ENCODE results near the gene ASB5. TPM values are rescaled to one million over a fixed set of nuclear protein-coding genes. Genes with fewer than 3 reads are reported as not detected.
"Not testable (repeated sequence)": the region's sequence is repeated elsewhere in the genome, so short reads cannot be mapped to it uniquely, and the experiment has no call there.

The ASB5 gene
- total RNA-seq, 4 donors from 2014 or later = not detected

DNA sequence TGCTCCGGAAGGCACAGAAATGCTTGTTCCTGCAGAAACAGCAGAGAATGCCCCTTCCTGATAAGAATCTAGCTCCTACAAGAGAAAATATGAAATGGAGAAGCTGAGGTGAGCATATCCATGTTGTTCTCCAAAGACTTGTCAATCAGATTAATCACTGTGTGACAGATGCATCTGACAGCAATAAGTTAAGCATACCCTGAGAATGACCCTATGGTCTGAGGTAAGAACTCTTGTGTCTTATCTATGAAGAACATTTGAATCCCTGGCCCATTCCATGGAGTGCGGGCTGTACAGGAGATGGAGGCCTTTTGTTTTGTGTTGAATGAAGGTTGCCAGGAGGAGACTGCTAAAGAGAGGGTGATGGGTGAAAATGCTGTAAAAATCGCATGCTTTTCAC lies 21.5 kb upstream of the ASB5 start:
- Histone ChIP-seq H3K36me3 (no peaks in the 10 kb centered on the region), H3K27ac (no peak overlapping the region), H3K9me3 (no peaks in the 10 kb centered on the region), H3K4me3 (no peak overlapping the region), H3K27me3 (no peaks in the 10 kb centered on the region), H3K4me1 (no peaks in the 10 kb centered on the region)
- TF ChIP-seq EP300 (IDR thresholded peaks at IDR 0.05) = no peak
- TF ChIP-seq POLR2AphosphoS5 (IDR thresholded peaks at IDR 0.05) = no peak
- no peak for TF ChIP-seq POLR2A (IDR thresholded peaks at IDR 0.05)
- TF ChIP-seq CTCF (IDR thresholded peaks at IDR 0.05) = no peak
- no peak for DNase-seq (ENCODE audit: low spot score in 2 of 2)
- 86% methylated on average over 3 of the region's 3 CpGs for WGBS

GRCh38 chr4:176289561-176289960 lies 20.5 kb upstream of the ASB5 start:
- Histone ChIP-seq H3K9me3 (no peaks in the 10 kb centered on the region), H3K27me3 (no peaks in the 10 kb centered on the region), H3K27ac (no peak overlapping the region), H3K4me1 (no peaks in the 10 kb centered on the region), H3K4me3 (no peak overlapping the region), H3K36me3 (no peaks in the 10 kb centered on the region)
- no peak for DNase-seq (ENCODE audit: low spot score in 2 of 2)
- 95% methylated on average over 6 of the region's 6 CpGs for WGBS
- TF ChIP-seq POLR2AphosphoS5 (IDR thresholded peaks at IDR 0.05) = no peak
- no peak for TF ChIP-seq EP300 (IDR thresholded peaks at IDR 0.05)
- TF ChIP-seq CTCF (IDR thresholded peaks at IDR 0.05) = no peak
- TF ChIP-seq POLR2A (IDR thresholded peaks at IDR 0.05) = no peak

- TF ChIP-seq EP300 (IDR thresholded peaks at IDR 0.05) = no peak
- TF ChIP-seq POLR2AphosphoS5 (IDR thresholded peaks at IDR 0.05) = no peak
- TF ChIP-seq POLR2A (IDR thresholded peaks at IDR 0.05) = no peak
- TF ChIP-seq CTCF (IDR thresholded peaks at IDR 0.05) = no peak
These were observed 19.0 kb upstream of the ASB5 start for GRCh38 chr4:176288020-176288419.

DNA sequence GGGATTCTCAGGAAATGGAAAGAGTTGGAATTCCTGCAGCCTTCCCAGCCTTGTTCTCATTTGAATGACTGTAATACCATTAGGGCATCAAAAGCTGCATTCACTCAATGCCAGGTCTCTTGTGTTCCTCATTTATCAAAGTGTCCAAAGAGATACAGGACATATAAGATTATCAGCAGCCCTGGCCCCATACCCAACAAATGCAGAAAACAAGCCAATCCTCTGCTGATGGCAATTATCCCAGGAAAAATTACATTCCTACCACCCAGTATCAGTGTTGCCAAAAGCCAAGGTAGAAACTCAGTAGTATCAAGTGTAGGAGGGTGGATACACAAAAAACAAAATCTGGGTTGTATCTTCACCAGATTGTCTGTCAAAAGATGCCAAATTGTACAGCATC lies 18.5 kb upstream of the ASB5 start:
- H3K27me3 ChIP-seq = no peaks in the 10 kb centered on the region
- no peaks in the 10 kb centered on the region for H3K9me3 ChIP-seq
- TF ChIP-seq CTCF (IDR thresholded peaks at IDR 0.05) = no peak
- TF ChIP-seq POLR2A (IDR thresholded peaks at IDR 0.05) = no peak
- no peak for TF ChIP-seq POLR2AphosphoS5 (IDR thresholded peaks at IDR 0.05)
- no peak for TF ChIP-seq EP300 (IDR thresholded peaks at IDR 0.05)
- H3K4me1 ChIP-seq = no peaks in the 10 kb centered on the region
- no peak overlapping the region for H3K4me3 ChIP-seq
- no peak for DNase-seq (ENCODE audit: low spot score in 2 of 2)
- no peak overlapping the region for H3K27ac ChIP-seq
- no peaks in the 10 kb centered on the region for H3K36me3 ChIP-seq

More at GRCh38 chr4:176288020-176288419, 19.0 kb upstream of the ASB5 start:
- no peaks in the 10 kb centered on the region for H3K9me3 ChIP-seq
- no peak for DNase-seq (ENCODE audit: low spot score in 2 of 2)
- H3K4me3 ChIP-seq = no peak overlapping the region
- no peaks in the 10 kb centered on the region for H3K4me1 ChIP-seq
- no peaks in the 10 kb centered on the region for H3K36me3 ChIP-seq
- H3K27me3 ChIP-seq = no peaks in the 10 kb centered on the region
- H3K27ac ChIP-seq = no peak overlapping the region

- no peak overlapping the region for H3K27ac ChIP-seq
- no peaks in the 10 kb centered on the region for H3K36me3 ChIP-seq
- TF ChIP-seq POLR2A (IDR thresholded peaks at IDR 0.05) (no peak), EP300 (IDR thresholded peaks at IDR 0.05) (no peak), POLR2AphosphoS5 (IDR thresholded peaks at IDR 0.05) (no peak), CTCF (IDR thresholded peaks at IDR 0.05) (no peak)
- no peaks in the 10 kb centered on the region for H3K9me3 ChIP-seq
- WGBS = 66% methylated on average over 3 of the region's 3 CpGs
- H3K4me1 ChIP-seq = no peaks in the 10 kb centered on the region
- no peak for DNase-seq (ENCODE audit: low spot score in 2 of 2)
- H3K4me3 ChIP-seq = no peak overlapping the region
- H3K27me3 ChIP-seq = no peaks in the 10 kb centered on the region
These were observed 17.7 kb upstream of the ASB5 start for GRCh38 chr4:176286728-176287127.

DNA sequence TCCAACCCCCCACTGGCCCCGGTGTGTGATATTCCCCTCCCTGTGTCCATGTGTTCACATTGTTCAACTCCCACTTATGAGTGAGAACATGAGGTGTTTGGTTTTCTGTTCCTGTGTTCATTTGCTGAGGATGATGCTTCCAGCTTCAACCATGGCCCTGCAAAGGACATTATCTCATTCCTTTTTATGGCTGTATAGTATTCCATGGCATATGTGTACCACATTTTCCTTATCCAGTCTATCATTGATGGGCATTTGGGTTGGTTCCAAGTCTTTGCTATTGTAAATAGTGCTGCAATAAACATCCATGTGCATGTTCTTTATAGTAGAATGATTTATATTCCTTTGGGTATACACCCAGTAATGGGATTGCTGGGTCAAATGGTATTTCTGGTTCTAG lies 10.5 kb upstream of the ASB5 start:
- not testable (repeated sequence) for H3K4me1 ChIP-seq; H3K27ac ChIP-seq; DNase-seq (ENCODE audit: low spot score in 2 of 2); H3K36me3 ChIP-seq; H3K9me3 ChIP-seq; H3K27me3 ChIP-seq; H3K4me3 ChIP-seq
- 96% methylated on average over 1 of the region's 1 CpG for WGBS
